Raji (cell line): ENCODE measurements around the gene PBX1.

Experiments
- POLR2A ChIP-seq: IDR thresholded peaks from 2 replicates; pipeline ENCODE4 v1.6.1; 2011; ENCODE audit warnings: low read depth, low read length, control low read depth; ENCODE audit not compliant: insufficient read depth

Gene PBX1

GRCh38 chr1:164846731-164847691 lies 288.0 kb downstream of the PBX1 start:
- no peak for TF ChIP-seq POLR2A

- no peak for TF ChIP-seq POLR2A
Observed at GRCh38 chr1:164853146-164853545, 294.2 kb downstream of the PBX1 start.

DNA sequence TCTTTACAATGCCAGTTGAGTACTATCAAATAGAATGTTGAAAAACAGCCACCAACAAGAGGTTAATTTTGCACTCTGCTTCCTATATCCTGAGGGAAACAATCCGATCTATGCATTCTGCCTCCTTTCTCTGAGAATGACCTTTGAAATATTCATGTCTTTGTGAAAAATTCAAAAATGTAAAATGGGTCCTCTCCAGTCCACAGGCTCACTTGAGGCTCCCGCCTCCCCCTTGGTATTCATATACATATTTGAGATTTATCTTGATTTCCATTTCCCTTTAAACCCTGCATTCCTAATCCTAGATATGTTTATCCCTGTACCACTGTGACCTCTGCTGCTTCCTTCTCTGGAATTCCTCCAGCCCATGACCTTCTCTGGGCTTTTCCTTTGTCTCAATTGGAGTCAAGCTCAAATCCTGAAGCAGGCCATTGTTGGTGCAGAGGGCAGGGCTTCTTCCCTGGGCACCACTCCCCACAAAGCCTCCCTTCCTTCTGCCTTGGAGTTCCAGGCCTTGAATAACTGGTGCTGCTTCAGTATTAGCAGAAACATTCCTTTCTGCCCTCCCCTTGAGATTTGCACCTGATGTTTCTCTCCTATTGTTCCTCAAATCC lies 296.8 kb downstream of the PBX1 start:
- TF ChIP-seq POLR2A: no peak

- TF ChIP-seq POLR2A: no peak
Observed at GRCh38 chr1:164856381-164856780, 297.4 kb downstream of the PBX1 start.

- TF ChIP-seq POLR2A: no peak
Observed at GRCh38 chr1:164857439-164857838, 298.5 kb downstream of the PBX1 start.

GRCh38 chr1:164858096-164858632 lies 299.2 kb downstream of the PBX1 start:
- TF ChIP-seq POLR2A: no peak

DNA sequence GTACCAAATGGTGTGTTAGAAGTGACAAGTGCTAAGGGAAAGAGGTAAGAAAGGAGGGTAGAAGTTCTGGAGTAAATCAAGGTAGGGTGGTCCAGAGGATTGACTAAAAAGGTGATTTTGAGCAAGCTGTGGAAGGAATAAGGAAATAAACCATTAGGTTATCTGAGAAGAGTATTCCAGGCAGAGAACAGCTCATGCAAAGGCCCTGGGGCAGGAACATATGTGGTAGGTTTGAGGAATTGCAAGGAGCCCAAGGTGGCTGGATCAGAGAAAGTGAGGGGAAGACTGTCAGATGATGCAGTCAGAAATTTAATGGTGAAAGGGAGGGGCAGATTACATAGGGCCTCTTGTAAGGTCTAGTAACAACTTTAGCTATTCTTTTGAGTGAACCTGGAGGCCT lies 302.6 kb downstream of the PBX1 start:
- no peak for TF ChIP-seq POLR2A

DNA sequence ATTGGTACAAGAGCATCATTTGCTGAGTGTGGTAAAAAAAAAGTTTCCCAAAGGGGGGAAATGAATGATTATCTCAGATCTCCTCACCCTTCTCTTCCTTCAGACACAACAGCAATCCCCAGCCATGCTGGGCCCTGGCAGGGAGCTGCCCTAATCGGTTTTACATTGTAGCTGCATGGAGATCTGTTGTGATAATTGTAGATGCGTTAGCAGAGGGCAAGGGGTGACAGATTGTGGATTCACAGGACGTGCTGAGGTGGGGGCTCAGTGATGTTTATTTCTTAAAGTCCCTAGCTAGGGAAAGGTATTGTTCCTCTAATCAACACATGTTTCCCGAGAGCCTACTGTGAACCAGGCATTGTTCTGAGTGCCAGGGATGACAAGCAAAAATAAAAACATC lies 304.1 kb downstream of the PBX1 start:
- TF ChIP-seq POLR2A: no peak

GRCh38 chr1:164864161-164864560 lies 305.2 kb downstream of the PBX1 start:
- no peak for TF ChIP-seq POLR2A

- no peak for TF ChIP-seq POLR2A
Observed at GRCh38 chr1:164865385-164865784, 306.4 kb downstream of the PBX1 start.

DNA sequence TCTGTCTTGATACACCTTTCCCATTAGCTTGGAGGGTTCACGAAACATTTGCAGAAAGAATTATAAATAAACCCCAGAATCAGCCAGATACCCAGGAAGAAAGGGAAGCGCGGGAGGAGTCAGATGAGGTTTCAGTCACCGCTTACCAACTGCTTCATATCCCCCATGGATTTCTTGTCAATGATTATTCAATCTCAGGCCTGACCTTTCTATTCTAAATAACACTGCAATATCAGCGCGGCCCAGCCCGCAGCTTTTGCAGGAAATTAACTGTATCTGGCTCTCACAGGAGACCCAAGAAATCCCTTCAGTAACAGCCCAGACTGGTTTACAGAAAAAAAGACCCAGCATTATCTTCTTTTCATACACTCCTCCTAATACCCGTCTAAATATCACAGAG lies 308.6 kb downstream of the PBX1 start:
- TF ChIP-seq POLR2A: no peak

- no peak for TF ChIP-seq POLR2A
Observed at GRCh38 chr1:164868990-164869389, 310.0 kb downstream of the PBX1 start.

DNA sequence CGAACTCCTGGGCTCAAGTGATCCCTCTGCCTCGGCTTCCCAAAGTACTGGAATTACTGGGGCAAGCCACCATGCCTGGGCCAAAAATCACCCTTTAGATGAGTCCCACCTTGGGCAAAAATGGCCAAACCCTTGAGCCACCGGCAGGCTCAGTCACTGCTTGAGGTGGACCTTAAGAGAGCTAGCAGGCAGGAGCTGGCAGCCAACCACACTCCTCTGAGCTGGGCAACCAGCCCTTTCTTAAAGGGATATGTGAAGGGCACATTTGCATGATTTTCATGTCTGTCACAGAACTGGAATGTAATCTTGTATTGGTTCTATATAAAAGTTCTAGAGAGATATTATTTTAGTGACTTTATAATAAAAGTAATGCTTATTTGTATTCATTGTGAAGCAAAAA lies 316.5 kb downstream of the PBX1 start:
- no peak for TF ChIP-seq POLR2A

GRCh38 chr1:164876398-164877116 lies 317.6 kb downstream of the PBX1 start:
- TF ChIP-seq POLR2A: no peak

DNA sequence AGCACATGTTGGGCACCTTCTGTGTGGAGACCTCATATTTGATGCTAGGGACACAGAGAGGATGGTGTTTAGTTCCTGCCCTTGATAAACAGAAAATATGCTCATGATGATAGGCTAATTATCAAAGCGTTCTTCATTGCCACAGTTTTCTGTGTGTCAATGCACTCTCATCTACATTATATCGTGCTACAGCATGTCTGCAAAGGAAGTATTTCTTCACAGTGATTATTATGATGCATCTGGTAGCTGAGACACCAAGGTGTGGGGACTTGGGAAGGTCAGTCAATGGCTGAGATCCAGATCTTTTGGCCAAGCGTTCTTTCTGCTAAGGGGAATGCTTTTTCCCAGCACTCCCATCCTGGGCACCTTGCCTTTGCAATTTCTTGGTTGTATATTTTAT lies 321.2 kb downstream of the PBX1 start:
- no peak for TF ChIP-seq POLR2A
